GM19238 (cell line): Measurements from ENCODE around the gene PGF.

Experiments used
- DNase-seq: peaks from one replicate; pipeline ENCODE4 v3.0.0; 2011; ENCODE audit warnings: low spot score; ENCODE audit not compliant: insufficient read length

PGF gene

GRCh38 chr14:74978416-74978947 is 23.1 kb upstream of the PGF start:
- DNase-seq, result no peak

GRCh38 chr14:74977901-74978385 is 22.5 kb upstream of the PGF start:
- no peak for DNase-seq

- no peak for DNase-seq
These were observed 21.9 kb upstream of the PGF start for GRCh38 chr14:74977164-74977900.

GRCh38 chr14:74976264-74977113 is 21.1 kb upstream of the PGF start:
- DNase-seq, result no peak

- no peak for DNase-seq
These were observed 19.8 kb upstream of the PGF start for GRCh38 chr14:74975059-74975810.

GRCh38 chr14:74974364-74975058 is 19.1 kb upstream of the PGF start:
- DNase-seq, result no peak

- no peak for DNase-seq
These were observed 18.5 kb upstream of the PGF start for GRCh38 chr14:74973905-74974363.

- DNase-seq, result no peak
These were observed 17.7 kb upstream of the PGF start for GRCh38 chr14:74973003-74973653.

GRCh38 chr14:74968811-74969210 is 13.4 kb upstream of the PGF start:
- no peak for DNase-seq

- DNase-seq, result no peak
These were observed 10.2 kb upstream of the PGF start for GRCh38 chr14:74965486-74966153.

GRCh38 chr14:74964787-74965485 is 9.5 kb upstream of the PGF start:
- DNase-seq, result no peak

- no peak for DNase-seq
These were observed 8.4 kb upstream of the PGF start for GRCh38 chr14:74963705-74964271.

GRCh38 chr14:74963178-74963704 is 7.8 kb upstream of the PGF start:
- DNase-seq, result no peak

- no peak for DNase-seq
These were observed 7.1 kb upstream of the PGF start for GRCh38 chr14:74962493-74962892.

GRCh38 chr14:74962046-74962445 is 6.6 kb upstream of the PGF start:
- DNase-seq, result no peak

GRCh38 chr14:74961238-74961911 is 6.0 kb upstream of the PGF start:
- DNase-seq, result no peak

- DNase-seq, result no peak
These were observed 5.3 kb upstream of the PGF start for GRCh38 chr14:74960736-74961135.

GRCh38 chr14:74959596-74960180 is 4.3 kb upstream of the PGF start:
- no peak for DNase-seq
